Ishikawa (cell line): ENCODE results near the gene DGKG.

Experiments used
- CEBPB ChIP-seq: IDR thresholded peaks from 2 replicates; pipeline ENCODE4 v1.6.1; 2012
- FOXM1 ChIP-seq: IDR thresholded peaks from 2 replicates; pipeline ENCODE4 v1.6.1; 2012; ENCODE audit warnings: low read depth, borderline replicate concordance
- YY1 ChIP-seq: IDR thresholded peaks from 2 replicates; pipeline ENCODE4 v1.6.1; 2012; ENCODE audit warnings: low read depth
- TF ChIP-seq, protein P1 (sequence below): IDR thresholded peaks from 2 replicates; pipeline ENCODE4 v1.6.1; 2012

DNA sequence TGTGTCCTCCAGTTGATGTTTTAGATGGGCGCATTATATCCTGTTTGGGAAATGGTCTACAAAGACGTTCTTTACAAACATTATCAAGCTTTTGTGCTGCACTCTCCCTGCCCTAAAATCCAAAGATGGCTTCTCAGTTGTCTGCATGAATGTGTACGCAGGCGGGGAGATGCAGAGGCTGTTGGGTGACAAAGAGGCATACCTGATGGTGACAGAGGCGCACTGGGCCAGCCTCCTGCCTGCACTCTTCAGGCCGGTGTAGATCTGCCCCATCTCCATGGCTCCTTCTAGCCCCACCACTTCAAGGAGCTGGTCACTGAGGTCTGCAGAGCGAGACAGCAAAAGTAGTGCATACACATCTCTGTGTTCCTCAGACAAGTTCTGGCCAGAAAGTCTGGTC is 197.3 kb downstream of the DGKG start:
- no peak for TF ChIP-seq FOXM1
- TF ChIP-seq YY1: no peak
- TF ChIP-seq, protein P1, sequence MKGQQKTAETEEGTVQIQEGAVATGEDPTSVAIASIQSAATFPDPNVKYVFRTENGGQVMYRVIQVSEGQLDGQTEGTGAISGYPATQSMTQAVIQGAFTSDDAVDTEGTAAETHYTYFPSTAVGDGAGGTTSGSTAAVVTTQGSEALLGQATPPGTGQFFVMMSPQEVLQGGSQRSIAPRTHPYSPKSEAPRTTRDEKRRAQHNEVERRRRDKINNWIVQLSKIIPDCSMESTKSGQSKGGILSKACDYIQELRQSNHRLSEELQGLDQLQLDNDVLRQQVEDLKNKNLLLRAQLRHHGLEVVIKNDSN: no peak
- TF ChIP-seq CEBPB: no peak
